SK-N-SH treated with all-trans-retinoic acid at 6 μM for 48 hours (cell line): ENCODE measurements around the gene RPS6KA1.

Experiments
- ARNTL ChIP-seq: fragments of 450-650 bp; formaldehyde crosslinking; IDR thresholded peaks from 2 replicates; pipeline ENCODE4 v1.5.0; 2020; ENCODE audit warnings: low read depth, mild to moderate bottlenecking, moderate library complexity, borderline replicate concordance
- CSDC2 ChIP-seq: fragments of 250-450 bp; sonication (Bioruptor Pico); IDR thresholded peaks from 2 replicates; pipeline ENCODE4 v1.5.0; 2020; ENCODE audit warnings: mild to moderate bottlenecking, moderate library complexity
- ESRRG ChIP-seq: fragments of 250-450 bp; sonication (Bioruptor Pico); IDR thresholded peaks from 2 replicates; pipeline ENCODE4 v1.6.1; 2021; ENCODE audit warnings: mild to moderate bottlenecking
- PATZ1 ChIP-seq: fragments of 250-450 bp; sonication (Bioruptor Pico); IDR thresholded peaks from 2 replicates; pipeline ENCODE4 v1.8.0; 2020; ENCODE audit warnings: mild to moderate bottlenecking, moderate library complexity, borderline replicate concordance
- TOX ChIP-seq: fragments of 250-450 bp; sonication (Bioruptor Pico); IDR thresholded peaks from 2 replicates; pipeline ENCODE4 v1.8.0; 2021; ENCODE audit warnings: mild to moderate bottlenecking, moderate library complexity, borderline replicate concordance
- ZFP3 ChIP-seq: fragments of 250-450 bp; sonication (Bioruptor Pico); IDR thresholded peaks from 2 replicates; pipeline ENCODE4 v1.5.0; 2020; ENCODE audit warnings: mild to moderate bottlenecking, moderate library complexity
- ZFP30 ChIP-seq: fragments of 450-650 bp; formaldehyde crosslinking; IDR thresholded peaks from 2 replicates; pipeline ENCODE4 v1.5.0; 2022; ENCODE audit warnings: mild to moderate bottlenecking, moderate library complexity
- ZNF565 ChIP-seq: fragments of 450-650 bp; formaldehyde crosslinking; conservative IDR thresholded peaks from 2 replicates; pipeline ENCODE4 v1.5.0; 2020; ENCODE audit warnings: low read depth, mild to moderate bottlenecking, moderate library complexity

- TF ChIP-seq ZNF565 (CRISPR knock-in tag) (no peak), ARNTL (no peak), ZFP3 (CRISPR knock-in tag) (no peak), TOX (CRISPR knock-in tag) (no peak), ZFP30 (CRISPR knock-in tag) (no peak), CSDC2 (CRISPR knock-in tag) (no peak), ESRRG (CRISPR knock-in tag) (no peak), PATZ1 (CRISPR knock-in tag) (no peak)
Measured at GRCh38 chr1:26493938-26494337, 35.6 kb upstream of the RPS6KA1 start.
